Activated CD8-positive, alpha-beta memory T cell treated with anti-CD3 and anti-CD28 coated beads for 1 hour (primary cell): Measurements from ENCODE around the gene GTF2IRD2.
"Not testable (repeated sequence)": the region's sequence is repeated elsewhere in the genome, so short reads cannot be mapped to it uniquely, and the experiment has no call there.

ENCODE experiments used
- DNase-seq, 2 donors: peaks; one replicate each; pipeline ENCODE4 v3.0.0-alpha.2; 2020; ENCODE audit warnings: low read depth in 1 of 2; ENCODE audit errors: extremely low read depth in 1 of 2

GTF2IRD2 gene

GRCh38 chr7:74850833-74851721 is at the start of gene GTF2IRD2:
Gene GTF2IRD2, minus strand, starts transcription at chr7:74851605. Its CDS starts 15,227 bp downstream, at chr7:74836378.
- DNase-seq, result not testable (repeated sequence)

GRCh38 chr7:74890158-74891123 is 39.0 kb upstream of the GTF2IRD2 start:
- peak; percentile 45 to 61 for DNase-seq

GRCh38 chr7:74889518-74890129 is 38.2 kb upstream of the GTF2IRD2 start:
- not testable (repeated sequence) for DNase-seq

GRCh38 chr7:74885295-74885694 is 33.9 kb upstream of the GTF2IRD2 start:
- not testable (repeated sequence) for DNase-seq

GRCh38 chr7:74882110-74882509 is 30.7 kb upstream of the GTF2IRD2 start:
- DNase-seq, result not testable (repeated sequence)

GRCh38 chr7:74874748-74875512 is 23.5 kb upstream of the GTF2IRD2 start:
- DNase-seq, result not testable (repeated sequence)

- DNase-seq, result not testable (repeated sequence)
Measured at GRCh38 chr7:74874104-74874747, 22.8 kb upstream of the GTF2IRD2 start.

- DNase-seq, result not testable (repeated sequence)
Measured at GRCh38 chr7:74872542-74872941, 21.1 kb upstream of the GTF2IRD2 start.

- DNase-seq, result not testable (repeated sequence)
Measured at GRCh38 chr7:74865777-74866176, 14.4 kb upstream of the GTF2IRD2 start.

- not testable (repeated sequence) for DNase-seq
Measured at GRCh38 chr7:74849853-74850252, 1.6 kb downstream of the GTF2IRD2 start.

- DNase-seq, result not testable (repeated sequence)
Measured at GRCh38 chr7:74830411-74830810, 21.0 kb downstream of the GTF2IRD2 start.

GRCh38 chr7:74829959-74830358 is 21.4 kb downstream of the GTF2IRD2 start:
- DNase-seq, result not testable (repeated sequence)

- not testable (repeated sequence) for DNase-seq
Measured at GRCh38 chr7:74821259-74821658, 30.1 kb downstream of the GTF2IRD2 start.

- DNase-seq, result not testable (repeated sequence)
Measured at GRCh38 chr7:74820146-74820805, 31.1 kb downstream of the GTF2IRD2 start.

- DNase-seq, result not testable (repeated sequence)
Measured at GRCh38 chr7:74815882-74816281, 35.5 kb downstream of the GTF2IRD2 start.

- DNase-seq, result not testable (repeated sequence)
Measured at GRCh38 chr7:74798644-74799043, 52.8 kb downstream of the GTF2IRD2 start.

- DNase-seq, result not testable (repeated sequence)
Measured at GRCh38 chr7:74797848-74798622, 53.4 kb downstream of the GTF2IRD2 start.

GRCh38 chr7:74789200-74789736 is 62.1 kb downstream of the GTF2IRD2 start:
- DNase-seq, result not testable (repeated sequence)
